Measurements from ENCODE around the gene HS3ST5. TPM values are rescaled to one million over a fixed set of nuclear protein-coding genes. Genes with fewer than 3 reads are reported as not detected.

The HS3ST5 gene
- total and polyA plus RNA-seq, 4 donors, result not detected

DNA sequence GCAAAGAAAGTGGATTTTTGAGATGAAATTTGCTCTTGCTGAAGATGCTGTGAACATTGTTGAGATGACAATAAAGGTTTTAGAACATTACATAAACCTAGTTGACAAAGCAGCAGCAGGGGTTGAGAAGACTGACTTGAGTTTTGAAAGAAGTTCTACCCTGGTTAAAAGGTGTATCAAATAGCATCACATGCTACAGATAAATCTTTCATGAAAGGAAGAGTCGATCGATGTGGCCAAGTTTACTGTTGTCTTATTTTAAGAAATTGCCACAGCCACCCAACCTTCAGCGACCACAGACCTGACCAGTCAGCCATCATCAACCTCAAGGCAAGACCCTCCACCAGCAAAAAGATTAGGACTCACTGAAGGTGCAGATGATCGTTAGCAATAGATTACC is 155.3 kb downstream of the HS3ST5 start:
- no peaks in the 10 kb centered on the region for H3K9me3 ChIP-seq (ENCODE audit: control insufficient read depth in 4 of 4, low read length in 3 of 4)
- no peak overlapping the region for H3K9ac ChIP-seq (ENCODE audit: low read depth in 1 of 2, low read length in 2 of 2)
- no peak overlapping the region for H3K27ac ChIP-seq (ENCODE audit: low read depth in 1 of 2, low read length in 2 of 2)
- H3K4me3 ChIP-seq (ENCODE audit: low read depth in 1 of 3, low read length in 3 of 3), result no peak overlapping the region
- TF ChIP-seq NR2F2 (IDR thresholded peaks at IDR 0.05) (no peak), SP1 (IDR thresholded peaks at IDR 0.05) (no peak), RAD21 (IDR thresholded peaks at IDR 0.05) (no peak), GABPA (IDR thresholded peaks at IDR 0.05 in 1 of 2, conservative IDR thresholded peaks at IDR 0.05 in 1 of 2) (no peak)
- H3K4me1 ChIP-seq (ENCODE audit: control insufficient read depth in 4 of 4, insufficient read depth in 4 of 4, low read length in 3 of 4), result no peaks in the 10 kb centered on the region
- no peaks in the 10 kb centered on the region for H3K27me3 ChIP-seq (ENCODE audit: control insufficient read depth in 4 of 4, insufficient read depth in 4 of 4, low read length in 3 of 4)
- WGBS, result 89% methylated on average over 4 of the region's 4 CpGs
- H3K36me3 ChIP-seq (ENCODE audit: control insufficient read depth in 4 of 4, insufficient read depth in 3 of 4, low read depth in 1 of 4, low read length in 3 of 4), result no peaks in the 10 kb centered on the region
- DNase-seq (ENCODE audit: low spot score), result no peak

- Histone ChIP-seq H3K4me1 (ENCODE audit: control insufficient read depth in 4 of 4, insufficient read depth in 4 of 4, low read length in 3 of 4) (no peaks in the 10 kb centered on the region), H3K27ac (ENCODE audit: low read depth in 1 of 2, low read length in 2 of 2) (no peak overlapping the region), H3K4me3 (ENCODE audit: low read depth in 1 of 3, low read length in 3 of 3) (no peak overlapping the region), H3K9me3 (ENCODE audit: control insufficient read depth in 4 of 4, low read length in 3 of 4) (no peaks in the 10 kb centered on the region), H3K27me3 (ENCODE audit: control insufficient read depth in 4 of 4, insufficient read depth in 4 of 4, low read length in 3 of 4) (no peaks in the 10 kb centered on the region), H3K9ac (ENCODE audit: low read depth in 1 of 2, low read length in 2 of 2) (no peak overlapping the region), H3K36me3 (ENCODE audit: control insufficient read depth in 4 of 4, insufficient read depth in 3 of 4, low read depth in 1 of 4, low read length in 3 of 4) (no peaks in the 10 kb centered on the region)
- WGBS, result 81% methylated on average over 3 of the region's 3 CpGs
- TF ChIP-seq NR2F2 (IDR thresholded peaks at IDR 0.05), result peak; percentile 19
- no peak for TF ChIP-seq EGR1 (IDR thresholded peaks at IDR 0.05; ENCODE audit: low read depth in 2 of 2)
- TF ChIP-seq RAD21 (IDR thresholded peaks at IDR 0.05), result no peak
- TF ChIP-seq FOXA1 (IDR thresholded peaks at IDR 0.05), result no peak
- no peak for TF ChIP-seq HNF4A (conservative IDR thresholded peaks at IDR 0.05)
- no peak for DNase-seq (ENCODE audit: low spot score)
These were observed 161.2 kb downstream of the HS3ST5 start for GRCh38 chr6:114181664-114182063.

GRCh38 chr6:114179411-114179810 is 163.4 kb downstream of the HS3ST5 start:
- Histone ChIP-seq H3K4me3 (ENCODE audit: low read depth in 1 of 3, low read length in 3 of 3) (no peak overlapping the region), H3K27ac (ENCODE audit: low read depth in 1 of 2, low read length in 2 of 2) (no peak overlapping the region), H3K36me3 (ENCODE audit: control insufficient read depth in 4 of 4, insufficient read depth in 3 of 4, low read depth in 1 of 4, low read length in 3 of 4) (no peaks in the 10 kb centered on the region), H3K4me1 (ENCODE audit: control insufficient read depth in 4 of 4, insufficient read depth in 4 of 4, low read length in 3 of 4) (no peaks in the 10 kb centered on the region), H3K27me3 (ENCODE audit: control insufficient read depth in 4 of 4, insufficient read depth in 4 of 4, low read length in 3 of 4) (no peaks in the 10 kb centered on the region), H3K9ac (ENCODE audit: low read depth in 1 of 2, low read length in 2 of 2) (no peak overlapping the region), H3K9me3 (ENCODE audit: control insufficient read depth in 4 of 4, low read length in 3 of 4) (no peaks in the 10 kb centered on the region)
- no peak for DNase-seq (ENCODE audit: low spot score)
- 96% methylated on average over 1 of the region's 1 CpG for WGBS
- no peak for TF ChIP-seq YY1 (IDR thresholded peaks at IDR 0.05)
- TF ChIP-seq HNF4A (conservative IDR thresholded peaks at IDR 0.05), result no peak
- no peak for TF ChIP-seq HNF4G (IDR thresholded peaks at IDR 0.05)
- TF ChIP-seq GABPA (IDR thresholded peaks at IDR 0.05 in 1 of 2, conservative IDR thresholded peaks at IDR 0.05 in 1 of 2), result no peak

DNA sequence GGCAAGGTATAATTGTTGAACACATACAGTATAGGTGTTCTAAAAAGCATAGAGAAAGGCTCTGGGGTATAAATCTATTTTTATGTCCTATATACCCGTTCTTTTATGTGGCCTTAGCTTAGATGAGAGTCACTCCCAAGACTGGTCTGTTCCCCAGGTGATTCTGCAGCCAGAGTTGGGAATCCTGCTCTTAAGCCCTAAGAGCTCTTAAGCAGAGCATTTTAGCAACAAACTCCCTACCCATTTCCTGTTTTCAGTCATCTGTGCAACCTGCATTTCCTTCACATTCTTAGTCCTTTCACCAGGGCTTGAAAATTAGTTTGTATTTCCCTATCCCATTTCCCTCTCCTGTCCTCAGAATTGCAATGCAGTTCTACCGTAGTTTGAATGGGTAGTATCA is 166.1 kb downstream of the HS3ST5 start:
- H3K9ac ChIP-seq (ENCODE audit: low read depth in 1 of 2, low read length in 2 of 2), result no peak overlapping the region
- no peak for DNase-seq (ENCODE audit: low spot score)
- peaks cover 0 to 12% (median 7%) of the 10 kb centered on the region in 4 donors for H3K4me1 ChIP-seq (ENCODE audit: control insufficient read depth in 4 of 4, insufficient read depth in 4 of 4, low read length in 3 of 4)
- no peak overlapping the region for H3K4me3 ChIP-seq (ENCODE audit: low read depth in 1 of 3, low read length in 3 of 3)
- no peaks in the 10 kb centered on the region for H3K27me3 ChIP-seq (ENCODE audit: control insufficient read depth in 4 of 4, insufficient read depth in 4 of 4, low read length in 3 of 4)
- H3K27ac ChIP-seq (ENCODE audit: low read depth in 1 of 2, low read length in 2 of 2), result no peak overlapping the region
- no peaks in the 10 kb centered on the region for H3K36me3 ChIP-seq (ENCODE audit: control insufficient read depth in 4 of 4, insufficient read depth in 3 of 4, low read depth in 1 of 4, low read length in 3 of 4)
- 81% methylated on average over 2 of the region's 2 CpGs for WGBS
- no peak for TF ChIP-seq HNF4G (IDR thresholded peaks at IDR 0.05)
- no peak for TF ChIP-seq FOXA1 (IDR thresholded peaks at IDR 0.05)
- TF ChIP-seq RAD21 (IDR thresholded peaks at IDR 0.05), result no peak
- no peak for TF ChIP-seq HNF4A (conservative IDR thresholded peaks at IDR 0.05)
- TF ChIP-seq REST (IDR thresholded peaks at IDR 0.05), result no peak
- TF ChIP-seq, protein P1, sequence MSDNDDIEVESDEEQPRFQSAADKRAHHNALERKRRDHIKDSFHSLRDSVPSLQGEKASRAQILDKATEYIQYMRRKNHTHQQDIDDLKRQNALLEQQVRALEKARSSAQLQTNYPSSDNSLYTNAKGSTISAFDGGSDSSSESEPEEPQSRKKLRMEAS (IDR thresholded peaks at IDR 0.05), result no peak
- no peaks in the 10 kb centered on the region for H3K9me3 ChIP-seq (ENCODE audit: control insufficient read depth in 4 of 4, low read length in 3 of 4)
